GM19193 (cell line): ENCODE data around the gene STAT1.

Experiments
- POLR2A ChIP-seq: IDR thresholded peaks from 4 replicates; pipeline ENCODE4 v1.6.1; 2011; ENCODE audit not compliant: insufficient read depth, insufficient read length; ENCODE audit errors: extremely low read depth

STAT1 gene

DNA sequence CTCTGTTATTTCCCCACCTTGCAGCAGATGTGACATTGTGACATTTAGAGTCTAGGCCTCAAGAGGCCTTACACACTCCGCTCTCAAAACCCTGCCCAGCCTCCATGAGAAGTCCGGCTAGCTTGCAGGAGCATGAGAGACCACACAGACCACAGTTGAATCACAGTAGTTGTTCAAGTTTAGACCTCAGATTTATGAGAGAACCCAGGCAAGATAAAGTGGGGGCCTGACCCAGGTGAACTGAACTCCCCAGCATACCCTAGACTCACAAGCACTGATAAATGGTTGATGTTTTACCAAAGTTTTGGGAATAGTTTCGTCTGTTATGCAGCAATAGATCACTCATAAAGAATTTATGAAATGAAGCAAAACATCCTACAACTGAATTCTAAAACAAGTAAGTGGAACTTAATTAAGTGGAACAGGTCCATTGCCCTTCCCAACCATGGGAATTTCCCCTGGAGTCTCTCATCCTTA is 4.7 kb upstream of the STAT1 start:
- peak; percentile 39 for TF ChIP-seq POLR2A

DNA sequence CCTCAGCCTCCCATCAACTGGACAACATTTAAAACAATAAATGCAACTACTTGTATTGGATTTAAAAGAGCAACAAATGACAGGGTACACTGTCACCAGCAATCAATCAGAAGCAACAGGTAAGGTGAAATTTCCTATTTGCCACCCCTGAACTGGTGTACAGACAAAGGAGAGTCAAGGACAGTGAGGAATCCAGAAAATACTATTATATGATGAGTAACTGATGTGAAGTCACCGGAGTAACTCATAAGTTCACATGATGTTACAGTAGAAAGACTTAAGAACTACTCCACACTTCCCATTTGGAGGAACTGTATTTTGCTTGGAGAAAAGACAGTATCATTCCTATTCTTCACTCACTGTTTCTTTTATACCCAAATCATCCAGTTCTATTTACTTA is 4.1 kb upstream of the STAT1 start:
- no peak for TF ChIP-seq POLR2A

GRCh38 chr2:191015831-191016230 is 1.9 kb upstream of the STAT1 start:
- TF ChIP-seq POLR2A = no peak

GRCh38 chr2:191015239-191015638 is 1.3 kb upstream of the STAT1 start:
- no peak for TF ChIP-seq POLR2A

GRCh38 chr2:191014653-191015020 is 666 bp upstream of the STAT1 start:
- no peak for TF ChIP-seq POLR2A

GRCh38 chr2:191013682-191013931 is 364 bp downstream of the STAT1 start:
- no peak for TF ChIP-seq POLR2A

DNA sequence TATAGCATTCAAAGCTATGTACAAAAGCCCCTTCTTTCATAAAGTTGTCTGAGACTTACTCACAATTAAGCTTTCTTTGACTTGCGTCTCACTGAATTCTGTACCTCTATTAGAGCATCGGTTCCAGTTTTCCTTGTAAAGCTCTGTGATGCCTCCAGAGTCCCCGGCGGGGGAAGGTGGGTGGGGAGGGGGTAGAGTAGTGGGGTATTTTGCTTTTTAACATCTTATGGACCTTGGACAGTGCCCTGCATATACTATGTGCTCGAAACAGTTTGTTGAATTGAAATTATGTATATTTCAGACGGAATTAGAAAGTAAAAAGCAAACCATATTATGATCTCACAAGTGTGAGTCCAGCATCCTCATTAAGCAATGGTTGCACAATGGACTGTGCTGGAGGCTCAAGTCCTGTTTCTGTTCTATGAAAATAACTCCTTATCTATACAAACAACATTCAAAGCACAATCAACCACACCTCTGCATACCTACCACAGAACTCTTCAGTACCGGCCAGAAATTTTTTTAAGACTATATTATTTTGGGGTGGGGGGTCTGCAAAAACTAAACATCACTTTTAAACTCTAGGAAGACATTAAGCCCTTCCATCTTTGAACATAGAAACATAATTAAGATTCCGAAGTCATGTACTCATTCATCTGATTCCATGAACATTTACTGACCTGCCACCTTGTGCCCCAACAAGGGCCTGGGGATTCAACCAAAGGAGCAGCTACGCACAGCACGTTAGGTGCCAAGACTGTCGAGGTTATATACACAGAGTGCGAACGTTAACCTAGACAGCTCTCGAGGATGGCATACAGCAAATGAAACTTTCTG is 908 bp downstream of the STAT1 start:
- no peak for TF ChIP-seq POLR2A

GRCh38 chr2:191012346-191012745 is 1.6 kb downstream of the STAT1 start:
- TF ChIP-seq POLR2A = no peak

GRCh38 chr2:191010887-191011885 is 2.8 kb downstream of the STAT1 start:
- peak; percentile 66 for TF ChIP-seq POLR2A

GRCh38 chr2:191009541-191010374 is 4.2 kb downstream of the STAT1 start:
- peak; percentile 5 for TF ChIP-seq POLR2A

DNA sequence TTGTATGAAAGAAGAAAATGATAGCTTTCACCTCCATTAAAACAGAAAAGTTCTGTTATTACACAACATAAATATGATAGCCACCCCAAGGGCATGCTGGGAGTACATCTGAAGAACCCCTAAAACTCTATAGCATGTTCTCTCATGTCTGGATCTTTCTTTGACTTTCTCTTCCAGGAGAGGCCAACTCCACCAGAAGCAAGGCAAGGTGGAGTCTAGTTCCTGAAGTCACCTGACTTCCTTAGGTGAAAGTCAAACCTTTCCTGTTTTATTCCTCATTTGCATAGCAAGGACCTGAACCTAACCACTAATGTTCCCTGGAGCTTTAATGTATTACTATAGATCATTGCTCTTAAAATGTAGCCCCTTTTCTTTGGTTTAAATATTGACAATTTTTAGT is 5.7 kb downstream of the STAT1 start:
- TF ChIP-seq POLR2A = no peak

GRCh38 chr2:191006997-191007783 is 6.8 kb downstream of the STAT1 start:
- TF ChIP-seq POLR2A = peak; percentile 41

GRCh38 chr2:191006297-191006696 is 7.7 kb downstream of the STAT1 start:
- TF ChIP-seq POLR2A = peak; percentile 5
